Measurements from ENCODE around the gene RANBP17. TPM values are rescaled to one million over a fixed set of nuclear protein-coding genes. Genes with fewer than 3 reads are reported as not detected.
A peak's percentile ranks its signal among the peaks of the same experiment; 100 is the strongest.

Gene RANBP17
- total RNA-seq, 2 donors from 2014 or later: 26.6 to 28.0 TPM

DNA sequence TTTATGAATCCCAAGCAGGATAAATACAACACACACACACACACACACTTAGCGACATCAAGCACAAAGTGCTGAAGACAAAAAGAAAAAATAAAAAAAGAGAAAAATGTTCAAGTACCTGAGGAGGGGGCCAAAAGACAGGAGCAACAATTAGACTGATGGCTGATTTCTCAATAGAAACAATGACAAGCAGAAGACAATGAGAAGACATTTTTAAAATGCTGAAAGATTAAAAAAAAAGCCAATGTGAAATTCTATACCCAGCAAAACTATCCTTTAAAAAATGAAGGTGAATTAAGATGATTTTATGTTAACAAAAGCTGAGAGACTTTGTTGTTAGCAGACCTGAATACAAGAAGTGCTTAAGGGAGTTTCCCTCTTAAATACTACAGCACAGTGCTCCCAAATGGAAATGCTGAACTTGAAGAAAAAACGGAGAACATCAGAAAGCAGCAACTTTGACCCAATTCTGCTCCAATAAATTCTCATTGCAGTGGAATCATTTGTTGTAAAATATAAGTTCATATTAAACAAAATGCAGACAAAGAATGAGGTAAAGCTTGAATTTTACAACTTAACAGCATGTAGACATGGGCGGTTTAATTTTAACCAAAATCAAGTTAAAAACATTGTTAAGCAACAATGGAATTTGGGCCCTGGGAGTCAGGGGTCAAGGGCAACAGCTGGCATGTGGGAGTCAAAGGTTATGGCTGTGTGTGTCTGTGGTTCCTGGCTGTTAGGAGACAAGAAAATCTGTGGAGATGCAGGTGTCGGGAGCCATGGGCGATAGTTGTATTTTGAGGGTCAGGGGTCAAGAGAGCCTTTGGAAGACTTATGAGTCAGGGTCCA is 776 bp upstream of the RANBP17 start:
- peaks cover 17% of the 10 kb centered on the region for H3K27me3 Mint-ChIP-seq (ENCODE audit: insufficient read depth)
- peaks cover 25% of the 10 kb centered on the region for H3K4me1 Mint-ChIP-seq
- Histone ChIP-seq H3K36me3 (ENCODE audit: control insufficient read depth, insufficient read depth, low read length) (no peaks in the 10 kb centered on the region), H3K9ac (ENCODE audit: extremely low read depth, low read length, poor library complexity, severe bottlenecking) (no peak overlapping the region), H3K4me3 (ENCODE audit: low read length) (peak overlapping the region; percentile 16), H3K9me3 (ENCODE audit: control insufficient read depth, low read length) (peaks cover 20% of the 10 kb centered on the region), H3K27me3 (ENCODE audit: control insufficient read depth, insufficient read depth, low read length, poor library complexity, severe bottlenecking) (no peaks in the 10 kb centered on the region), H3K4me1 (ENCODE audit: control insufficient read depth, insufficient read depth, low read length) (peaks cover 6% of the 10 kb centered on the region), H3K27ac (ENCODE audit: low read depth, low read length) (no peak overlapping the region)
- H3K4me3 Mint-ChIP-seq: peak overlapping the region; percentile 75
- no peak overlapping the region for H3K27ac Mint-ChIP-seq
- 97 to 100% methylated on average over 3 to 5 of the region's 5 CpGs for WGBS, 2 experiments (ENCODE audit: insufficient coverage in 1 of 2, insufficient read length in 1 of 2)
- DNase-seq: no peak
- TF ChIP-seq, protein P1, sequence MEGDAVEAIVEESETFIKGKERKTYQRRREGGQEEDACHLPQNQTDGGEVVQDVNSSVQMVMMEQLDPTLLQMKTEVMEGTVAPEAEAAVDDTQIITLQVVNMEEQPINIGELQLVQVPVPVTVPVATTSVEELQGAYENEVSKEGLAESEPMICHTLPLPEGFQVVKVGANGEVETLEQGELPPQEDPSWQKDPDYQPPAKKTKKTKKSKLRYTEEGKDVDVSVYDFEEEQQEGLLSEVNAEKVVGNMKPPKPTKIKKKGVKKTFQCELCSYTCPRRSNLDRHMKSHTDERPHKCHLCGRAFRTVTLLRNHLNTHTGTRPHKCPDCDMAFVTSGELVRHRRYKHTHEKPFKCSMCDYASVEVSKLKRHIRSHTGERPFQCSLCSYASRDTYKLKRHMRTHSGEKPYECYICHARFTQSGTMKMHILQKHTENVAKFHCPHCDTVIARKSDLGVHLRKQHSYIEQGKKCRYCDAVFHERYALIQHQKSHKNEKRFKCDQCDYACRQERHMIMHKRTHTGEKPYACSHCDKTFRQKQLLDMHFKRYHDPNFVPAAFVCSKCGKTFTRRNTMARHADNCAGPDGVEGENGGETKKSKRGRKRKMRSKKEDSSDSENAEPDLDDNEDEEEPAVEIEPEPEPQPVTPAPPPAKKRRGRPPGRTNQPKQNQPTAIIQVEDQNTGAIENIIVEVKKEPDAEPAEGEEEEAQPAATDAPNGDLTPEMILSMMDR (conservative IDR thresholded peaks at IDR 0.05): no peak
- peaks cover 10% of the 10 kb centered on the region for H3K36me3 Mint-ChIP-seq (ENCODE audit: low read depth)
- peaks cover 17% of the 10 kb centered on the region for H3K9me3 Mint-ChIP-seq

DNA sequence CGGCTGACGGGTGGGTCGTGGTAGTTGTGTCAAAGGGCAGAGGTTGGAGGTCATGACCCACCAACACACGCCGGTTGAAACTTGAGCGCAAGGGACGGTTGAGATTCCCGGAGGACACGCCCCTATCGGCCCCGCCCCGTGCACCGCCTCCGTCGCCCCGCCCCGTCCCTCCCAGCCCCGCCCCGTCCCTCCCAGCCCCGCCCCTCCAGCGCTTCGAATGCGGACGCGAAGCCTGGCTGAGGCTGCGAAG is 226 bp upstream of the RANBP17 start:
- TF ChIP-seq, protein P1 (conservative IDR thresholded peaks at IDR 0.05): no peak
- Histone ChIP-seq H3K36me3 (ENCODE audit: control insufficient read depth, insufficient read depth, low read length) (no peaks in the 10 kb centered on the region), H3K9me3 (ENCODE audit: control insufficient read depth, low read length) (peaks cover 20% of the 10 kb centered on the region), H3K4me1 (ENCODE audit: control insufficient read depth, insufficient read depth, low read length) (peaks cover 6% of the 10 kb centered on the region), H3K9ac (ENCODE audit: extremely low read depth, low read length, poor library complexity, severe bottlenecking) (no peak overlapping the region), H3K27ac (ENCODE audit: low read depth, low read length) (no peak overlapping the region), H3K4me3 (ENCODE audit: low read length) (peak overlapping the region; percentile 90), H3K27me3 (ENCODE audit: control insufficient read depth, insufficient read depth, low read length, poor library complexity, severe bottlenecking) (no peaks in the 10 kb centered on the region)
- Mint-ChIP-seq H3K4me3 (peak overlapping the region; percentile 75), H3K27ac (no peak overlapping the region), H3K36me3 (ENCODE audit: low read depth) (peaks cover 14% of the 10 kb centered on the region), H3K27me3 (ENCODE audit: insufficient read depth) (peaks cover 15% of the 10 kb centered on the region), H3K4me1 (peaks cover 25% of the 10 kb centered on the region), H3K9me3 (peaks cover 17% of the 10 kb centered on the region)
- WGBS, 2 experiments (ENCODE audit: insufficient coverage in 1 of 2, insufficient read length in 1 of 2): 14 to 41% methylated on average over 4 to 26 of the region's 26 CpGs
- DNase-seq: peak; percentile 95

DNA sequence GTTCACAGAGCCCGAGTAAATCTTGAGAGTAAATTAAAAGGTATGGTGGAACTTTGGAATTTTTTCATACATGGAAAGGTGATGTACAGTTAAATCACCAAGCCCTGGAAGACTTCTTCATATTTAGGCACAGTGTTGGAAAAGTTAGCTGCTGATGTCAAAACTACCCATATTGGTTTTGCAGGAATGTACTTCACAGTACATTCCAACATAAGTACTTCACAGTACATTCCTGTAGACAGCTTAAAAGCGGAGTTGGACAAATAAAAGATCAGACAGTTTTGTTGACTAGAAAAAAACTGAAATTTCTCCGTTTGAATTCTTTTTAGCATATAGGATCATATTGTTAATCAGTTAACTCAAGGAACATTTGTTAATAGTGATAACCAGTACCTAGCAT is 1.8 kb downstream of the RANBP17 start:
- Histone ChIP-seq H3K27ac (ENCODE audit: low read depth, low read length) (no peak overlapping the region), H3K9me3 (ENCODE audit: control insufficient read depth, low read length) (peaks cover 20% of the 10 kb centered on the region), H3K4me1 (ENCODE audit: control insufficient read depth, insufficient read depth, low read length) (peaks cover 6% of the 10 kb centered on the region), H3K36me3 (ENCODE audit: control insufficient read depth, insufficient read depth, low read length) (no peaks in the 10 kb centered on the region), H3K27me3 (ENCODE audit: control insufficient read depth, insufficient read depth, low read length, poor library complexity, severe bottlenecking) (no peaks in the 10 kb centered on the region), H3K9ac (ENCODE audit: extremely low read depth, low read length, poor library complexity, severe bottlenecking) (no peak overlapping the region), H3K4me3 (ENCODE audit: low read length) (peak overlapping the region; percentile 90)
- H3K4me3 Mint-ChIP-seq: no peak overlapping the region
- peaks cover 15% of the 10 kb centered on the region for H3K27me3 Mint-ChIP-seq (ENCODE audit: insufficient read depth)
- TF ChIP-seq, protein P1 (conservative IDR thresholded peaks at IDR 0.05): no peak
- WGBS, 2 experiments (ENCODE audit: insufficient coverage in 1 of 2, insufficient read length in 1 of 2): 83 to 94% methylated on average over 2 to 3 of the region's 3 CpGs
- H3K4me1 Mint-ChIP-seq: peaks cover 36% of the 10 kb centered on the region
- H3K36me3 Mint-ChIP-seq (ENCODE audit: low read depth): peaks cover 16% of the 10 kb centered on the region
- H3K27ac Mint-ChIP-seq: no peak overlapping the region
- no peak for DNase-seq
- H3K9me3 Mint-ChIP-seq: peaks cover 17% of the 10 kb centered on the region
